Caco-2 (cell line): ENCODE results near the gene PTPRG. TPM values are rescaled to one million over a fixed set of nuclear protein-coding genes. Genes with fewer than 3 reads are reported as not detected.
A peak's percentile ranks its signal among the peaks of the same experiment; 100 is the strongest.

ENCODE experiments used
- BruUV-seq: library from RNA; stranded (reverse); fragments of 400-500 nt; replicated peaks from 2 replicates; lab custom pipeline; 2021; lab: Mats Ljungman, UMichigan
- CTCF ChIA-PET: fragments of 300-600 bp; sonication (Branson Sonifier 250); formaldehyde crosslinking; loops from one replicate; lab custom pipeline; 2022; ENCODE audit warnings: antibody characterized with exemption; lab: Charles Lee
- POLR2A ChIA-PET: fragments of 300-600 bp; sonication (Branson Sonifier 250); formaldehyde crosslinking; loops from one replicate; lab custom pipeline; 2022; ENCODE audit warnings: antibody characterized with exemption; lab: Charles Lee
- DNase-seq, 2 experiments: peaks; one replicate each; pipeline versions ENCODE4 v3.0.0 to v3.0.0-alpha.2; 2020 to 2022
- H3K27me3 ChIP-seq: replicated peaks from 2 replicates; pipeline ENCODE4 v1.6.0; 2011; ENCODE audit warnings: low read length; ENCODE audit not compliant: control insufficient read depth, insufficient read depth
- H3K36me3 ChIP-seq: 2 replicates; pipeline ENCODE4 v1.5.1; 2011; ENCODE audit warnings: low read length; ENCODE audit not compliant: control insufficient read depth, insufficient read depth
- H3K4me1 ChIP-seq: fragments of 250-450 bp; sonication (Bioruptor Pico); 2 replicates; pipeline ENCODE4 v1.5.1; 2020; ENCODE audit warnings: mild to moderate bottlenecking
- H3K4me3 ChIP-seq: 2 replicates; pipeline ENCODE4 v1.5.1; 2011; ENCODE audit warnings: low read depth, mild to moderate bottlenecking, control low read depth, low read length
- H3K9me3 ChIP-seq: fragments of 250-450 bp; sonication (Bioruptor Pico); 2 replicates; pipeline ENCODE4 v1.5.1; 2020; ENCODE audit warnings: mild to moderate bottlenecking, moderate library complexity
- H3K27ac Mint-ChIP-seq: one replicate; pipeline ENCODE4 v1.8.0; 2022; ENCODE audit warnings: mixed read lengths; ENCODE audit not compliant: unreplicated experiment
- H3K27me3 Mint-ChIP-seq: one replicate; pipeline ENCODE4 v1.8.0; 2022; ENCODE audit warnings: mixed read lengths; ENCODE audit not compliant: insufficient read depth, unreplicated experiment
- H3K36me3 Mint-ChIP-seq: one replicate; pipeline ENCODE4 v1.8.0; 2022; ENCODE audit warnings: mild to moderate bottlenecking, mixed read lengths; ENCODE audit not compliant: insufficient read depth, unreplicated experiment
- H3K4me1 Mint-ChIP-seq: one replicate; pipeline ENCODE4 v1.8.0; 2022; ENCODE audit warnings: low read depth, mixed read lengths; ENCODE audit not compliant: unreplicated experiment
- H3K4me3 Mint-ChIP-seq: one replicate; pipeline ENCODE4 v1.8.0; 2022; ENCODE audit warnings: mild to moderate bottlenecking, moderate library complexity, mixed read lengths; ENCODE audit not compliant: unreplicated experiment
- H3K9me3 Mint-ChIP-seq: one replicate; pipeline ENCODE4 v1.8.0; 2022; ENCODE audit warnings: mixed read lengths; ENCODE audit not compliant: unreplicated experiment
- intact Hi-C: fragments of 100-400 bp; cut with micrococcal nuclease; formaldehyde crosslinking; loops from one replicate; pipeline ENCODE4 v1.10.0; 2022; ENCODE audit not compliant: unreplicated experiment
- total RNA-seq: library from RNA; stranded (reverse); gene quantifications from 2 replicates; pipeline ENCODE4 v1.2.3, GENCODE V29; 2022
- TF ChIP-seq, protein P1 (sequence below), 2 experiments: fragments of 200-600 bp in 1 of 2; IDR thresholded peaks; 1 replicate in 1 of 2; 2 replicates in 1 of 2; pipeline versions ENCODE4 v1.5.1 to v1.8.0; 2011 to 2022; ENCODE audit warnings: antibody characterized with exemption in 1 of 2, control low read depth in 1 of 2, inconsistent platforms in 1 of 2, low read depth in 1 of 2, low read length in 1 of 2, mild to moderate bottlenecking in 1 of 2, moderate library complexity in 1 of 2; ENCODE audit not compliant: insufficient read depth in 1 of 2, severe bottlenecking in 1 of 2, unreplicated experiment in 1 of 2

The PTPRG gene
- total RNA-seq, 1 experiment from 2014 or later, result 46.4 TPM

DNA sequence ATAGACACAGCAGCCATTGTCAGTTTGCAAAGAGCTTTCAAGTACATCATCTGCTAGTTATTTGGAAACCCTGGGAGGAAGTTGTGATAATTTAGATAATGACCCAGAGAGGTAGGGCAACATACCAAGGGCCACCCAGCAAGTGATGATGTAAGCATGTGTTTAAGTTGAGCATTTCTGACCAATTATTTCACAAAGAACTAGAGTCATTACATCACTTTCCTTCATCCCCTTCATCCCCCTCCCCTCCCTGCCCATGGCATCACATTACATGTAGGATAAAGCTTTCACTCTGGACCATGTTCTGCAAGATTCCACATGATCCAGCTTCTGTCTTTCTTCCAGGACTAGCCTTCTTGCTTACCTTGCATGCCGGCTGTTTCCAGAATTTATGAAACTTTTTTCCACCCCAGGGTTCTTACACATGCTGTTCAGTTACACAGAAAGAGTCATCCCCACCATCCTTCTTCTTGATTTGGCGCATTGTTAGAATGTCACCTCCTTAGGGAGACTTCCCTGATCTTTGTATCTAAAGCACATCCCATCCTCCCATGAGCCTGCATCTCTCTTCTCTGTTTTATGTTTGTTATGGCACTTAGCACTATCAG is 71.3 kb downstream of the PTPRG start:
- TF ChIP-seq, protein P1, sequence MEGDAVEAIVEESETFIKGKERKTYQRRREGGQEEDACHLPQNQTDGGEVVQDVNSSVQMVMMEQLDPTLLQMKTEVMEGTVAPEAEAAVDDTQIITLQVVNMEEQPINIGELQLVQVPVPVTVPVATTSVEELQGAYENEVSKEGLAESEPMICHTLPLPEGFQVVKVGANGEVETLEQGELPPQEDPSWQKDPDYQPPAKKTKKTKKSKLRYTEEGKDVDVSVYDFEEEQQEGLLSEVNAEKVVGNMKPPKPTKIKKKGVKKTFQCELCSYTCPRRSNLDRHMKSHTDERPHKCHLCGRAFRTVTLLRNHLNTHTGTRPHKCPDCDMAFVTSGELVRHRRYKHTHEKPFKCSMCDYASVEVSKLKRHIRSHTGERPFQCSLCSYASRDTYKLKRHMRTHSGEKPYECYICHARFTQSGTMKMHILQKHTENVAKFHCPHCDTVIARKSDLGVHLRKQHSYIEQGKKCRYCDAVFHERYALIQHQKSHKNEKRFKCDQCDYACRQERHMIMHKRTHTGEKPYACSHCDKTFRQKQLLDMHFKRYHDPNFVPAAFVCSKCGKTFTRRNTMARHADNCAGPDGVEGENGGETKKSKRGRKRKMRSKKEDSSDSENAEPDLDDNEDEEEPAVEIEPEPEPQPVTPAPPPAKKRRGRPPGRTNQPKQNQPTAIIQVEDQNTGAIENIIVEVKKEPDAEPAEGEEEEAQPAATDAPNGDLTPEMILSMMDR (IDR thresholded peaks at IDR 0.05; ENCODE audit: insufficient read depth in 1 of 2, low read depth in 1 of 2, low read length in 1 of 2, severe bottlenecking in 1 of 2, unreplicated experiment in 1 of 2), result no peak
- Mint-ChIP-seq H3K27ac (no peak overlapping the region), H3K27me3 (no peaks in the 10 kb centered on the region), H3K4me1 (peaks cover 30% of the 10 kb centered on the region), H3K9me3 (no peaks in the 10 kb centered on the region), H3K4me3 (no peak overlapping the region), H3K36me3 (no peaks in the 10 kb centered on the region)
- H3K4me3 ChIP-seq, result no peak overlapping the region
- H3K36me3 ChIP-seq, result no peaks in the 10 kb centered on the region; the same call in 1 of the 2 replicates
- H3K9me3 ChIP-seq, result no peaks in the 10 kb centered on the region
- peaks cover 45% of the 10 kb centered on the region for H3K4me1 ChIP-seq
- CTCF ChIA-PET, result no interaction called here
- intact Hi-C loops, result no loop called here
- POLR2A ChIA-PET, result no interaction called here
- no TSS peak for BruUV-seq
- DNase-seq, result no peak
- H3K27me3 ChIP-seq, result no peaks in the 10 kb centered on the region

DNA sequence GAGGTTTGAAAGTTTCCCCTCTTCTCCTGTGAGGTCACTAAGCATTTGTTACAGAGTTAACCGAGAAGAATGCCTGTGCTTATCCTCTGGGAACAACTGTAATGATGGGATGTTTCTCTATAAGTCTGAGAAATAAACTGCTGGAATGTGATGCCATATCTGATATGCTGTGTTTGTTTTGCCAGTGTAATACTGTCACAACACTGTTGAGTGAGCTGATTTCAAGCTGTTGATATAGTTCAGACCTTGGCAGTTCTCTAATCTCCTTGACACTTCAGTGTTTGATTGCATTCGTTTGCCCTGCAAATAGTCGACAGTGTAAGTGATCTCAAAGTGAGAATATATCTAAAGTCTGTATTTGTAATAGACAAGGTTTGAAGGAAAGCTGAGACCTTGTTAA is 73.3 kb downstream of the PTPRG start:
- no TSS peak for BruUV-seq
- H3K4me1 Mint-ChIP-seq, result peaks cover 17% of the 10 kb centered on the region
- no peaks in the 10 kb centered on the region for H3K27me3 Mint-ChIP-seq
- Histone ChIP-seq H3K36me3 (no peaks in the 10 kb centered on the region), H3K4me3 (no peak overlapping the region), H3K9me3 (no peaks in the 10 kb centered on the region), H3K4me1 (peaks cover 49% of the 10 kb centered on the region), H3K27me3 (no peaks in the 10 kb centered on the region)
- no peak overlapping the region for H3K4me3 Mint-ChIP-seq
- ChIA-PET POLR2A (no interaction called here), CTCF (no interaction called here)
- no peaks in the 10 kb centered on the region for H3K36me3 Mint-ChIP-seq
- TF ChIP-seq, protein P1 (IDR thresholded peaks at IDR 0.05; ENCODE audit: insufficient read depth in 1 of 2, low read depth in 1 of 2, low read length in 1 of 2, severe bottlenecking in 1 of 2, unreplicated experiment in 1 of 2), result no peak
- no peak overlapping the region for H3K27ac Mint-ChIP-seq
- intact Hi-C loops, result loop anchor here (5.0 kb wide), 2 partner anchors 93 to 553 kb away; no protein-coding TSS in a partner anchor
- DNase-seq, result peak in 1 of 2 experiments; percentile 8
- no peaks in the 10 kb centered on the region for H3K9me3 Mint-ChIP-seq

DNA sequence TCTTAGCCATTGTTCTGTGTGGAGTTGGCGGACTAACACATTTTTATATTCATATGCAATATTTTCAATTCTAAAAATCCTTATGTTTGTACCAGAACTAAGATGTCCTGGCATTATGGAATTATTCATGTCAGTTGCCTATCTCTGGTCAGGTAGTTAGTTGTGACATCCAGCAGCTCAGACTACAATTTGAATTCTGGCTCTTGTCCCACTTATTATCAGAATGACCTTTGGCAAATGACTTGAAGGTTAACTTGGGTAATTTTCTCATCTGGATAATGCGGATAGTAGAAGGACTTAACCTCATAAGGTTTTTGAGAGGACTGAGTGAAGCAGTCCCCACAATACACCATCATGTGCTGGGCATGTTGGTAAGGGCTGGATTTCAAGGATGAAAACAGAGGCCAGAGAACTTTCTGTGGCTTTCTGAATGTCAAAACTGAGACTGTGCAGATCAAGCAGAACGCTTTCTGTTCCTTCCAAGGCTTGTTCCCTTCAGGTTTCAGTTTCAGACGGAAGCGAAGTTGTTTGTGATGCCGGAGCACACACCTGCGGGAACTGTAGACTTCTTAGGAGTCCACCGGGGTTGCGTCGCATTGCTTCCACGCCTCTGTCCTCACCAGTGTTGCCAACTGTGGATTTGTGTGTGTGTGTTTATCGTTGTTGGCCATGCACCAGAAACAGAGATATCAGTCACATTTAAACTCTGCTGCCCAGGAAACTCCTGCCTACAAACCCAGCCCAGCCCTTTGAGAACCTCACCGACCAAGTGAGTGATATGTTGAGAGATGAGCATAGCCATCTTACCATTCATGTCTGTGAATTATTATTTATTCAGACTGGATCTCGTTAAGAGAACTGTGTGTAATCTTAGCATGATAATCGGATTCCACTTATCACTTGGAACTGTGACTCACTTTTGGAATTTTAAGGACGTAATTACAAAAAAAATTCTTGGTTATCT is 76.0 kb downstream of the PTPRG start:
- BruUV-seq, result no TSS peak
- intact Hi-C loops, result loop anchor here (2.0 to 5.0 kb wide), 3 partner anchors 77 to 550 kb away; partner anchors contain the start of gene PTPRG
- ChIA-PET CTCF (interaction anchor here (0.7 kb wide), 1 partner anchor 183 kb away, joined by 3 read pairs; no protein-coding TSS in a partner anchor), POLR2A (interaction anchor here (0.6 kb wide), 1 partner anchor 10 kb away, joined by 3 read pairs; no protein-coding TSS in a partner anchor)
- Mint-ChIP-seq H3K27ac (peak overlapping the region; percentile 72), H3K36me3 (no peaks in the 10 kb centered on the region), H3K4me3 (peak overlapping the region; percentile 73), H3K4me1 (peaks cover 7% of the 10 kb centered on the region), H3K27me3 (no peaks in the 10 kb centered on the region), H3K9me3 (no peaks in the 10 kb centered on the region)
- H3K9me3 ChIP-seq, result no peaks in the 10 kb centered on the region
- TF ChIP-seq, protein P1 (IDR thresholded peaks at IDR 0.05; ENCODE audit: insufficient read depth in 1 of 2, low read depth in 1 of 2, low read length in 1 of 2, severe bottlenecking in 1 of 2, unreplicated experiment in 1 of 2), result no peak
- H3K4me3 ChIP-seq, result peak overlapping the region; percentile 32
- H3K4me1 ChIP-seq, result peaks cover 42% of the 10 kb centered on the region
- H3K27me3 ChIP-seq, result no peaks in the 10 kb centered on the region
- H3K36me3 ChIP-seq, result no peaks in the 10 kb centered on the region
- peak; percentile 28 to 53 for DNase-seq
